Osteocyte (in vitro differentiated cells): ENCODE measurements around the gene MOGAT1. TPM values are rescaled to one million over a fixed set of nuclear protein-coding genes. Genes with fewer than 3 reads are reported as not detected.
"Not testable (repeated sequence)": the region's sequence is repeated elsewhere in the genome, so short reads cannot be mapped to it uniquely, and the experiment has no call there.

Experiments
- DNase-seq: peaks from one replicate; pipeline ENCODE4 v3.0.0; 2021; ENCODE audit warnings: mixed read lengths; ENCODE audit not compliant: unreplicated experiment; ENCODE audit errors: extremely low spot score
- H3K27ac Mint-ChIP-seq: one replicate; pipeline ENCODE4 v1.8.0; 2021; ENCODE audit warnings: mild to moderate bottlenecking, mixed read lengths; ENCODE audit not compliant: unreplicated experiment
- H3K27me3 Mint-ChIP-seq: one replicate; pipeline ENCODE4 v1.8.0; 2021; ENCODE audit warnings: mixed read lengths; ENCODE audit not compliant: unreplicated experiment
- H3K36me3 Mint-ChIP-seq: one replicate; pipeline ENCODE4 v1.8.0; 2021; ENCODE audit warnings: mixed read lengths; ENCODE audit not compliant: unreplicated experiment
- H3K4me1 Mint-ChIP-seq: one replicate; pipeline ENCODE4 v1.8.0; 2021; ENCODE audit warnings: mixed read lengths; ENCODE audit not compliant: unreplicated experiment
- H3K4me3 Mint-ChIP-seq: one replicate; pipeline ENCODE4 v1.8.0; 2021; ENCODE audit warnings: mild to moderate bottlenecking, moderate library complexity, mixed read lengths; ENCODE audit not compliant: unreplicated experiment
- H3K9me3 Mint-ChIP-seq: one replicate; pipeline ENCODE4 v1.8.0; 2021; ENCODE audit warnings: mixed read lengths; ENCODE audit not compliant: unreplicated experiment
- CTCF ChIP-seq: fragments of 200-600 bp; sonication (generic); IDR thresholded peaks from 2 replicates; pipeline ENCODE4 v1.5.0; 2021; ENCODE audit warnings: antibody characterized with exemption, mild to moderate bottlenecking, moderate library complexity
- total RNA-seq: library from RNA; stranded (reverse); gene quantifications from 2 replicates; pipeline ENCODE4 v1.2.1, GENCODE V29; 2021

Gene MOGAT1
- total RNA-seq, 1 donor from 2014 or later, result not detected

DNA sequence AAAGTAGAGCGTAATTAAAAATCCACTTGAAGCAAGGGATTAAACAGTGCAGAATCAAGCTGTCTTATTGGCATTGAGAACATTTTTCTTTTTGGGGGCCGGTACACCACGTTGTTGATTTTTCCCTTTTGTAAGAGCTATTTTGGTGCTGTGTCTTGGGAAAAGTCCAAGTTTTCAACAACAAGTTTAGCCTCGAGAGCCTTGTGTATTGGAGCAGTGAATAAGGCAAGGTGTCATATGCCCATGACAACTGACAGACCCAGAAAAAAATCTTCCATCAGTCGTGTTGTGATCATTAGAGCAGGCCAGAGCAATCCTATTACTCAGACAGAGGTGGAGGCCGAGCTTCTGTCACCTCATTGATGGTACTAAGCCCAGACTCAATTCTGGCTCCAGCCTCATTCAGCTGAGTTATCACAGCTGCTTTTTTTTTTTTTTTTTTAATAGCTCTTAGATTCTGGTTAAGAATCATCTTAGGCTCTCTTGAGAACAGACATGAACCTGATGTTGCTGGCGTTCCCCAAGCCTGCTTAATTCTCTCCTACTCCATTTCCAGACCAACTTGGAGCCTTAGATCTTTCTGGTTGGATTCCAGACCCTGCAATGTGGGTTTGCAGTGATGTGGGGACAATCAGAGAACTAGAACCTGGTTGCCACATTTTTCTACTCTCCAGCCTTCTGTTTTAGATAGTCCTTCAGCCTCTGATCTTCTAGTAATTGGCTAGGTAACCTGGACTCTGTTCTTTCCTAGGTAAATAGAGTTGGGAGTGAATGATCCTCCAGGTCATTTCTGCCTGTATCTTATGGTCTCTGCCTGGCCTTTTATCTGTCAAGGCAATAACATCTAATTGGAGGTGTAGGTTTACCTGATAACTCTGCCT lies 43.1 kb downstream of the MOGAT1 start:
- H3K27me3 Mint-ChIP-seq, result no peaks in the 10 kb centered on the region
- peak overlapping the region; percentile 5 for H3K4me3 Mint-ChIP-seq
- no peak for DNase-seq
- peaks cover 42% of the 10 kb centered on the region for H3K4me1 Mint-ChIP-seq
- H3K9me3 Mint-ChIP-seq, result no peaks in the 10 kb centered on the region
- no peak for TF ChIP-seq CTCF
- H3K27ac Mint-ChIP-seq, result peak overlapping the region; percentile 78
- H3K36me3 Mint-ChIP-seq, result peaks cover 3% of the 10 kb centered on the region

- no peaks in the 10 kb centered on the region for H3K9me3 Mint-ChIP-seq
- H3K27me3 Mint-ChIP-seq, result no peaks in the 10 kb centered on the region
- no peak for DNase-seq
- TF ChIP-seq CTCF, result no peak
- no peak overlapping the region for H3K4me3 Mint-ChIP-seq
- H3K4me1 Mint-ChIP-seq, result peaks cover 38% of the 10 kb centered on the region
- peaks cover 3% of the 10 kb centered on the region for H3K36me3 Mint-ChIP-seq
- H3K27ac Mint-ChIP-seq, result no peak overlapping the region
Observed at GRCh38 chr2:222715742-222716141, 44.3 kb downstream of the MOGAT1 start.

- not testable (repeated sequence) for H3K4me3 Mint-ChIP-seq, DNase-seq, H3K9me3 Mint-ChIP-seq, H3K27me3 Mint-ChIP-seq, H3K36me3 Mint-ChIP-seq, H3K27ac Mint-ChIP-seq
- peaks cover 18% of the 10 kb centered on the region for H3K4me1 Mint-ChIP-seq
Observed at GRCh38 chr2:222719787-222720186, 48.3 kb downstream of the MOGAT1 start.

DNA sequence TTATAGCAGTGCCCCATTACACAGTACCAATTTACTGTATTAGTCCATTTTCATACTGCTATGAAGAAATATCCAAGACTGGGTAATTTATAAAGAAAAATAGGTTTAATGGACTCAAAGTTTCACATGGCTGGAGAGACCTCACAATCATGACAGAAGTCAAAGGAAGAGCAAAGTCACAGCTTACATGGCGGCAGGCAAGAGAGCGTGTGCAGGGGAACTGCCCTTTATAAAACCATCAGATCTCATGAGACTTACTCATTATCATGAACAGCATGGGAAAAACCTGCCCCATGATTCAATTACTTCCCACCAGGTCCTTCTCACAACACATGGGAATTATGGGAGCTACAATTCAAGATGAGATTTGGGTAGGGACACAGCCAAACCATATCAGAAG lies 50.1 kb downstream of the MOGAT1 start:
- DNase-seq, H3K27ac Mint-ChIP-seq, H3K4me3 Mint-ChIP-seq, H3K27me3 Mint-ChIP-seq, H3K36me3 Mint-ChIP-seq, H3K9me3 Mint-ChIP-seq: not testable (repeated sequence)
- H3K4me1 Mint-ChIP-seq, result peaks cover 11% of the 10 kb centered on the region

- H3K27me3 Mint-ChIP-seq, result no peaks in the 10 kb centered on the region
- peaks cover 5% of the 10 kb centered on the region for H3K9me3 Mint-ChIP-seq
- no peak for TF ChIP-seq CTCF
- H3K4me1 Mint-ChIP-seq, result peaks cover 14% of the 10 kb centered on the region
- no peak overlapping the region for H3K4me3 Mint-ChIP-seq
- H3K27ac Mint-ChIP-seq, result peak overlapping the region; percentile 44
- no peak for DNase-seq
- peaks cover 4% of the 10 kb centered on the region for H3K36me3 Mint-ChIP-seq
Observed at GRCh38 chr2:222722327-222722946, 51.0 kb downstream of the MOGAT1 start.

DNA sequence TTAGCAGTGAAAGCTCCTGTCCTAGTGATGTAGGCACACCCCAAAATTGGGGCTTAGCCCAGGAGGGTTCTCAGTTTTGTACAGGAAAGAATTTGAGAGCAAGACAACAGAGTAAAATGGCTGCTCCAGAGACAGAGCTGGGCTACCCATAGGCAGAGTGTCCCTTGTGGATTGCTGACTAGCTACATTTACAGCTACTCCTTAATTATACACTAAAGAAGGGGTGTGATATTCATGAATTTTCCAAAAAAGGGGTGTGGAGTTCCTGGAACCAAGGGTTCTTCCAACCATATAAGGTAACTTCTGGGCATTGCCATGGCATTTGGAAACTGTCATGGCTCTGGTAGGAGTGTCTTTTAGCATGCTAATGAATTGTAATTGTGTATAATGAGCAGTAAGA lies 52.8 kb downstream of the MOGAT1 start:
- peaks cover 5% of the 10 kb centered on the region for H3K9me3 Mint-ChIP-seq
- TF ChIP-seq CTCF, result no peak
- no peak for DNase-seq
- peaks cover 16% of the 10 kb centered on the region for H3K4me1 Mint-ChIP-seq
- peaks cover 4% of the 10 kb centered on the region for H3K36me3 Mint-ChIP-seq
- no peak overlapping the region for H3K4me3 Mint-ChIP-seq
- H3K27ac Mint-ChIP-seq, result no peak overlapping the region
- H3K27me3 Mint-ChIP-seq, result no peaks in the 10 kb centered on the region
